ENCODE data around the gene CMSS1.
"Not testable (repeated sequence)": the region's sequence is repeated elsewhere in the genome, so short reads cannot be mapped to it uniquely, and the experiment has no call there.

CMSS1 gene

DNA sequence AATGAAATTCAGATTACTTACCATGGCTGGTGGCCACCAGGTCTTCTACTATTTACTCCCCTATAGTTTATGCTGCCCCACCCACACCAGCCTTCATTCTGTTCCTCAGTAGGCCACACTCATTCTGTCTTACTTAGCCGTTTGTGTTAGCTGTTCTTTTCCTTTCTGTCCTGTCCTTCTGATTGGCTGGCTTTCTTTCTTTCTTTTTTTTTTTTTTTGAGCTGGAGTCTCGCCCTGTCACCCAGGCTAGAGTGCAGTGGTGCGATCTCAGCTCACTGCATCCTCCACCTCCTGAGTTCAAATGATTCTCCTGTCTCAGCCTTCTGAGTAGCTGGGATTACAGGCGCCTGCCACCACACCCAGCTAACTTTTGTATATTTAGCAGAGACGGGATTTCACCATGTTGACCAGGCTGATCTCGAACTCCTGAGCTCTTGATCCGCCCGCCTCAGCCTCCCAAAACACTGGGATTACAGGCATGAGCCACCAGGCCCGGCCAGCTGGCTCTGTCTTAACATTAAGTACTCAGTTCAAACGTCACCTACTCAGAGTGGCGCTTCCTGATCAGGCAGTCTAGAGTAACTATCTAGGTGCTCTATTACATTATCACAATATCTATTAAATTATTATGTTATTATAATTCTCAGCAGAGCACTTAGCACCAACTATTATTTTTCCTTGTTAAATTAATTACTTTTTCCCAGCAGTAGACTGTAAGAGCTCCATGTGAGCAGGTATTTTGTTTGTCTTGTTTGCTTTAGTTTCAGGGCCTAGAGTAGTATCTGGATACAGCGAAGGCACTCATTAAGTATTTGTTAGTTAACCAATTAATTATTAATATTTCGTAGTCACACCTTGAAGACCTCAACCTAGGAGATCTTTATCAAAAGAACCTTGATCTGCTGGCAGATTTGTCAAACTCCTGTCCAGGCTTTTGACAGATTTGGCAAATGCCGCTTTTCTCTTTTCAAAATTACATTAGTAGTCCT is 6.4 kb downstream of the CMSS1 start:
- no peak for DNase-seq

DNA sequence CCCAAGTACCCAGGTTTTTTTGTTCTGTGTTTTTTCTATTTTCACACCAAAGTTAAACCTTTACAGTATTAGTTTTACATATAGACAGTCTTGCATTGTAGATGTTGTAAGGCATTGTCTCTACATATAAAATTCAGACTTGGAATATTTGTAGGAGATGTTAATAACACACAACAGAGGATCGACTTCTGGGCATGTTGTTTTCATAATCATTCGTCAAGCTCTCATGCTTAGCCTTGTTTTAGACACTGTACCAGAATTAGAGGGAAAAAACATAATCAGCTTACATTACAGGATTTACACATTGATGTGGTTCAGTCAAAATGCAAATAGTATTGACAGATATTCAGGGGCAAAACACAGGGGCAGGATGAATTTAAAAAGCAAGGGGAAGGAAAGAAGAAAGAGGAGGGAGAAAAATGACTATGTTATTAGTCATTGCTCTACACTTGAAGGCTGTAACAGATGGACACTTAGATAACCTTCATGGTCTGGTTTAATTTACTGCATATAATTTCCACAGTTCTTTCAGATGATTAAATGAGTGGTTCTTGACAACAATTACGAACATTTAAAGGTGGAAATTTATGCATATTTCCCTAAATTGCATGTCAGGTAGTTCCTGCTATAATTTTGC is 7.5 kb downstream of the CMSS1 start:
- DNase-seq = peak; percentile 25

DNA sequence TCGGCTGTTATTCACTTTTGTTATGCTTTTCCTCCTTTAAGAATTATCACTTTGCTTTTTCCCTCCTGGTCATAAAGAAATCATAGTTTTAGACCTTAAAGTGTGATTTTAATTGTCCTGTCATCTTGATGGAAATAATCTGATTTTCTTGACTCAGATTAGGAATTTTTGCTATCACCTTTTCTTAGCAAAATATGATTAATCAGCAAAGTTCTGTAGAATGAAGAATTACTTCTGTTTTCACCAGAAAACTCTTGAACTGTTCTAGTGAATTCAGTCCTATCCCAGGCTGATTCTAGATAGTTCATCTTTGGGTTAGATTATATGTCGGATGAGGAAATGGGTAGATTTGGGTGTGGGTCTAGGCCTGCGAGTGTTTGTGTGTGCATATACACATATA is 12.2 kb downstream of the CMSS1 start:
- no peak for DNase-seq

DNA sequence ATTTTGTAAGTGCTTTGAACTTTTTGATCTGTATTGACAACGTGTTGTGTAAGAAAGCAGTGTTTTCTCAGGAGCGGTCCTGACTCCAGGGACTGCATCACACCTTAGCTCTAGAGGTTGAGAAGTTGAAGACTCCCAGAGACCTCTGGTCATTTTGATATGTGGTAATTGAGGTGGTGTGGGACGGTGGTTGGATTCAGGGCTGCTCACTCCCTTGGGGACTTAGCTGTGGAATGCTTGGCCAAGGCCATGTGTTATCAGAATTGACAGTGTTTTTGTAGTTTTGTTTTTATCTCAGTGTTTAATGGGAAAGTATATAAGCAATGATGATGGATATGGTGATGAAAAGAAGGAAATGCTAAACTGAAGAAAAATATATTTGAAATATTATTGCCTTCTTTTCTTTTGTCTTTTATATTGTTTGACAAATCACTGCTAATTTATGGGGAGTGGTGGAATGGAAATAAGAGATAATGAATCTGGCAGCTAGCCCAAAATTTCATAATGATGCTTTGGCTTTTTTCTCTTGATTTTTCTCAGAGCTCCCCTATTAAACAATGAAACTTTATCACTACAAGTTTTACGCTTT is 16.0 kb downstream of the CMSS1 start:
- no peak for DNase-seq

DNA sequence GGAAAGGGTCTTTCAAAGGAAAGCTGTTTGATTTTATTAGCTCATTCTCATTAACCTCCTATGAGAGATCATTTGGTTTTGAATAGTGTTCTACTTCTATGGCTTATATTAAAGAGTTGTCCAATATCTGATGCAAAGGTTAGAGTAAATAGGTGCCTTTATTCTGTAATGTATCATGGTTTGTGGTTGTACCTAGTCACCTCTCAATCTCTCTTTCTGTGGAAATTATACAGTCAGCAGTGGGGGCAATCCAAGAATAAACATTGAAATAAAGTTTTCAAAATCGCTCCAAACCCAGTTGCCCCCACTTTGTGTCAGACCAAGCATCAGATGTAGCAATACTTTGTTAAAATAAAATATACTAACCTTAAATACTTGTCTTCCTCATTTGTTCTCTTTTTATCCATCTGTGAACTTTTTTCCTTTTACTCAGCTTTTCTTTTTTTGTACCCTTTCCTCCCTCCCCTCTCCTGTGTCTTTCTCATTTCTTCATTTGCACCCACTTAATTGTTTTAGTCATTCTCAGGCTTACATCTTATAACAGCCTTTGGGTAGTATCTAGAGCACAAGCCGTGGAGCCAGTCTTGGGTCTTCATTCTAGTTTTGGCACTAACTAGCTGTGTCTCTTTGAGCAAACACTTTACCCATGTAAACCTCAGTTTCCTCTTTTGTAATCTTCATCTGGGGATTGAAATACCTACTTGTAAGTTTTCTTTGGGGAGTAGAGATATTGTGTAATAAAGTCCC is 16.7 kb downstream of the CMSS1 start:
- DNase-seq = no peak

DNA sequence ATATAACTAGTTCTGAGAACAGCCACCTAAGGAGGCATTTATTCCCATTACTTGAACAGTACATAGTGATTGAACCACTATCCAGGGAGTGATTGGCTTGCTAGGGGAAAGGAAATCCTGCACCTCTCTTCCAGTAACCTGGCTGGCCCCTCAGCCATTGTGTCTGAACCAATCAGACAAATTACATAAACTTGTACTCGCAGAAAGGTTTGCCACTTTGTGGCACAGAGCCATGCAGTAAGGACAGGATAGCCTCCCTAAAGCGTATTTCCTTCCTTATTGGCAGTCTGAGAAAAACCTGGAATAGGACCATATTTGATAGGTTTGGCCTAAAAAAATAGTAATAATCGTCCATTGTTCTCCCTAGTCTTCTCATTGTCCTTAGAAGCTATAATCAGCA is 19.0 kb downstream of the CMSS1 start:
- DNase-seq = no peak

DNA sequence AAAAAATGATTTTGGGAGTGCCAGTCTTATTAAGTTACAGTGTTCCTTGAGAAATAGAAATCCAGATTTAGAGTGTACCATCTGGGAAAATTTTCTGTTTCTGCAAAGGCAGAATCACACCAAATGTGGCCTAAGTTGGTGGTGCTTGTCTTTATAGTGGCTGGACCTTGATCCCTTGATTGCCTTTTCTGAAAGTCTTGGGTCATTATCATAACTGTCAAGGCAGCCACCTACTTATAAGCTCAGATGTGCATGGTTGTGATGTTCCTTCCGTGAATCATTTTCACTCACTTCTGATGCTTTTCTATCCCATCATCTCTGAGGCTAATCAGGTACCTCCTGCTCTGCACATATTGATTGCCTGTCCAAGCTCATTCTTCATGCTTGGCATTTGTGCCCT is 20.1 kb downstream of the CMSS1 start:
- DNase-seq = no peak

DNA sequence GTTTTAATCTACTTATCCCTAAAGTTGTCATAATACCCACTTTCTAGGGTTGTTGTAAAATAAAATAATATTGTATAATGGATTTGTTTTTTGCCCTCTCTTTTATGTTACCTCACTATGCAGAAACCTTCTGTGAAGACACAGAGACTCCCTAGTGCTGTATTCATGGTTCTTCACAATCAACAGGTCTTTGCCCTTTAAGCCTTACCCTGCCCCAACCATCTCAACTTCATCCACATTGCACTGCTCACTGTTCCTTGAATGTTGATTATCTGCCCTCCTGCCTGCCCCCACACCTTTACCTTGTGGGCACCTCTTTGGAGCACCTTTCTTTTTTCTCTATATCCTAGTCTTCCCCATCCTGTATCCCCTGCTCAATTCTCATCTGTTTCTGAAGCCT is 21.1 kb downstream of the CMSS1 start:
- DNase-seq = no peak

DNA sequence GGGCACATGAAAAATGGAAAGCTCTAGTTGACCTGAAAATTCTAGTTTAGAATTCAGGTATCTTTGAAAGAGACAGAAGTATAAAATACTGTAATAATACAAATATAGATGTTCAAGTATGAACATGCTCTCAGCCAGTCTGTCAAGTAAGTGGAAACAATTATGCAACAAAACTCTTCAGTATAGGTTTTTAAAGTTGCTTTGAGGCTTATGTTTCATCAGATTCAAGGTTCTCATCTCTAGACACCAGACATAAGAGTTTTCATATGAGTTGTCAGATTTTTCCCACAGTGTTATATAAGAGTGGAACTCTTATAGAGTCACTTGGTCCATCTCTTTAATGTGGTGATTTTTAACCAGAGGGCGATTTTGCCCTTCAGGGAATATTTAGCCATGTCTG is 22.0 kb downstream of the CMSS1 start:
- no peak for DNase-seq

DNA sequence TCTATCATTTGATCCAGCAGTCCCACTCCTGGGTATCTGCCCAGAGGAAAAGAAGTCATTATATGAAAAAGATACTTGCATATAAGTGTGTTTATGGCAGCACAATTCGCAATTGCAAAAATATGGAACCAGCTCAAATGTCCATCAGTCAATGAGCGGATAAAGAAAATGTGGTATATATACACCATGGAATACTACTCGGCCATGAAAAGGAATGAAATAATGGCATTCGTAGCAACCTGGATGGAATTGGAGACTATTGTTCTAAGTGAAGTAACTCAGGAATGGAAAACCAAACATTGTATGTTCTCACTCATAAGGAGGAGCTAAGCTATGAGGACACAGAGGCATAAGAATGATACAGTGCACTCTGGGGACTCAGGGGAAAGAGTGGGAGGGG is 24.3 kb downstream of the CMSS1 start:
- not testable (repeated sequence) for DNase-seq

DNA sequence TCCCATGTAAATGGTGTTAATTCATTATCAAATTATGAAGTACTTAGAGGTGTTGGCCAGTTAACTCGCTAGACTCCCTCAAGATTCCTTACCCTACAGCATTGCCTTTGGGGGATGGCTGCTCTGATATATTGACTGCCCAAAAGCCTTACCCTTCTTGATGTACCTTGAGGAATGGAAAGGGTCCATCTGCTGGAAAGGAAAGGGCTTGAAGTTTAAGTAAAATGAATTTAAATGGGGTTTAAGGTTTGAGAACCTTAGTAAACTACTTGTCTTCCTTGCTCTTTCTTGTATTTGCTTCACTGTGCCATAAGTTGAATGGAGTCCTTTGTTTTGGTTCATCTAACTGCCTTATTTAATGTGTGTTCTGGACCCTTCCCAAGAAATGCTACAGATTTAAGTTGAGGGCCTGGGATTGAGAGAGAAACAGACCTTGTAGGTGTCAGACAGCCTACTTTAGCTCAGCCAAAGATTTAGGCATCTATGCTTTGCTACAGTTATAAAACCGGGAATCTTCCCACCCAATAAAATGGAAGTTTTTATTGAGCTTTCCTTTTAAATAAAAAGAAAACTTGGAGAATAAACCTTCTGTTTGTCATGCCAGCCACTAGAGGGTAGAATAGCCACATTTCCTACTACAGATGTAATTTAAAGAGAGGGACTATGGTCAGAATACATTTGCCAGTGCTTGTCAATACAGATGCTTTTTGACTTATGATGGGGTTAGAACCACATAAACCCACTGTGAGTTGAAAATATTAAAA is 25.3 kb downstream of the CMSS1 start:
- DNase-seq = peak; percentile 82

DNA sequence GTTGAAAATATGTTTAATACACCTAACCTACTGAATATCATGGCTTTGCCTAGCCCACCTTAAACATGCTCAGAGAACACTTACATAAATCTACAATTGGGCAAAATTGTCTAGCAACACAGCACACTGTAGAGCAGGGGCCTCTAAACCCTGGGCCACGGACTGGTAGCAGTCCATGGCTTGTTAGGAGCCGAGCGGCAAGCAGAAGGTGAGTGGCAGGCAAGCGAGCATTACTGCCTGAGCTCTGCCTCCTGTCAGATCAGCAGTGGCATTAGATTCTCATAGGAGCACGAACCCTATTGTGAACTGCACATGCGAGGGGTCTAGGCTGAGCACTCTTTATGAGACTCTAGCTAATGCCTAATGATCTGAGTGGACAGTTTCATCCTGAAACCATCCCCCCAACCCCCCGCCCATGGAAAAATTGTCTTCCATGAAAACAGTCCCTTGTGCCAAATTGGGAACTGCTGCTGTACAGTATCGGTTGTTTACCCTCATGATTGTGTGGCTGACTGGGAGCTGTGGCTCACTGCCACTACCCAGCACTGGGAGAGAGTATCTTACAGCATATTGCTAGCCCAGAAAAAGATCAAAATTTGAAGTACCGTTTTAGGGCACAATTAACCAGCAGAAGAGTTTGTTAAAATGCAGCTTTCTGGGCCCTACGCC is 26.1 kb downstream of the CMSS1 start:
- no peak for DNase-seq

DNA sequence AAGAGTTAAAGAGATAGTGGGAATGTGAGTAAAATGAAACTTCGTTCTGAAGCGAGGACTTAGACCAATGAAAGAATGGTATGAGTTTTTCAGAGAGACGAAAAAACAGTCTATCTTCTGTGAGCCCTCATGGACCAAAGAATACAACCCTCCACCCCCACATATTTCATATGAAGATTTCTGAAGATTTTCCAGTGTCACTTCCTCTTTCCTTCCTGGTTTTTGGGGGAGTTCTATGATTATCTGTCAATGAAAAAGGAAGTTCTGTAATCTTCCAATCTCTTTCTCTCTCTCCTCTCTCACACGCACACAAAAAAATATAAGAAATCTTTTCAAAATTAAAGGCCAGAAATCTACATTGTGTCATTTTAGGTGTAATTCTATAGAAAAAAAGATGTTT is 27.7 kb downstream of the CMSS1 start:
- DNase-seq = no peak

DNA sequence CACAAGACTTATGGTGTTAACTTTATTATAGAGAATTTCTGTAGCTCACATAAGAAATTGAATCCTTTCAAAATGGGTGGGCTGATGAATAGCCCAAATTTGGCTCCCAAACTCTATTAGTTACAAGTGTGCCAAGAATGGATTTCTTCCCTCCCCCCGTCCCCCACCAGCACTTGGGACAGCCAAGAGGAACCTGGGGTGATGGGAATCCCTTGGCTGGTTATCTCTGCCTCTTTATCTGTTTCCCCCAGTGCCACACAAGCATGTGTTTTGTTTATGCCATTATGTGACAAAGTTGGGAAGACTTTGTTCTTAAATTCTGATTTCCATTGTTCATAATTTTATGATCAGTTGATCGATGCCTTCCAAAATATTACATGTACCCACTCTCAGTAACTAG is 28.3 kb downstream of the CMSS1 start:
- DNase-seq = no peak

DNA sequence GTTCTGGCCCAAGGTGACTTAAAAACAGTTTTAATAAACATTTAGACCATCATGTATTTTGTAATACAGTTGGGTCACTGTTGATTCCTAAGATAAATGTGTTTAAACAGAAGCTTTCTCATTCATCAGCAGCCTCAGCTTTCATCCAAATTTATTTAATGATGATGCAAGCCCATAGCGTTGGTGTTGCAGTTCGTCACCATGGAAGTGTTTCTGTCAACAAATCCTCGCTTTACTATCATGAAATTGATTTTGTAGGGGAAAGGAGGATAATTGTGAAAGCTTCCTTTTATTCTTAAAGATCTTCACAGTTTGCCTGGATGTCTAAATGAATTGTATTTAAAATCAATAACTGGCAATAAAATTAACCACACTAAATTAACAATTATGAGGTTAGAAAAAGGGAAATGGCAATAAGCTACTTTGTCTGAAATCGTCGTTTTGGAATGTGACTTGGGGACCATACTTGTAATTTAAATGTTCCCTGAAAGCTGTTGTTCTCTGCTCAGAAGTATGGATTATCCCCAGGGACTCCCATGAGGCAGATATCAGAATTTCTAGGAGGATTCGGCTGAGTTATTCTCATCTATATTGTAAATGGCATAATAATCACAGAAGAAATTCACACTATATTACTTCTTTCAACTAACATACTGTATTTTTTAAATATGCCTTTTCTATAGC is 29.0 kb downstream of the CMSS1 start:
- DNase-seq = no peak

DNA sequence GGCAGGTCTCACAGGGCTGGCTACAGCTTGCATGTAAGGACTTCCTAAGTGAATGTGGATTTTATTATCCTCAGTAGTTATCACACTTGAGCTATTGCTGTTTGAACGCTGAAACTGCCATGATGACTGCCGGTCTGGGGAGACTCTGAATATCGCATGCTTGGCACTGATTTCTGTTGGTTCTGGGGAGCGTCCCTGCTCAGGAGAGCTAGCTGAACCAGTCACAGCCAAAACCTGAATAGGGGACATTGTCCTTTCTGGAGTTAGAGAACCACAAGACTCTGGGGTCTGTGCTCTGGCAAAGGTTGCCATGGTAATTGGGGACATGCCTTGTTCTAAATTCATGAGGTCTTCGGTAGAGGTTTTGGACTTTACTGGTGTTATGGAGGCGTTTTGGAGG is 30.8 kb downstream of the CMSS1 start:
- no peak for DNase-seq

DNA sequence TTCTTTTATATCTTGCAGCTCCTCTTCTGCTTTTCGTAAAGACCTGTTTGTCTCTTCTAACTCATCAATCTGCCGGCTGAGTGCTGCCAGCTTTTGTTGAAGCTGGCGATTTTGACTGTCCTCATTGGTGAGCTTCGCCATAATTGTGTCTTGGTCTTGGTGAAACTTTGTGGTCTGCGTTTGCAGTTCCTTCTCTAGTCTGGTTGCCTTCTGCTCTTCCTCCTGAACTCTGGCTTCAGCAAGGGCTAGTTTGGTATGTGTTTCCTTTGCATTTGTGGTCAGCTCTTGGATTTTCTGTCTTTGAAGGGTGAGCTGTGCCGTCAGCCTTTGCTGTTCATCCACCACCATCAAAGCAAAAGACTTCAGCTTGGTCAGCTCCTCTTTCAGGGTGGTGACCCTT is 32.9 kb downstream of the CMSS1 start:
- DNase-seq = no peak

DNA sequence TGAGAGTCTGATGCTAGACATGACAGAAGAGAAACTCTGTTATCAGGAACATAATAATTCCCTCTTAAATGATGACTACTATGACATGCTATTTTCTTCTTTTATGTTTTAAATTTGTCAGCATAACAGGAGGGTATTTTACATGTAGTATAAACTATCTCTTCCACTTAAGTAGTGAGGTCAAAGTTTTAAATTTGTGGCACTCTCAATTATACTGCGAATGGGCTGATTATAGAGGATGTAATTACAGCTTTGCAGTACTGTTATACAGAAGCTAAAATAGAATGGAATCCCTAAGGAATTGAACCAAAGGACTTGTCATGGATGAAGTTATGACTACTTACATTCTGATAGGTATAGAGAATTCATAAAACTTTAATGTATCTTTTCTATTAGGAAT is 34.3 kb downstream of the CMSS1 start:
- no peak for DNase-seq

DNA sequence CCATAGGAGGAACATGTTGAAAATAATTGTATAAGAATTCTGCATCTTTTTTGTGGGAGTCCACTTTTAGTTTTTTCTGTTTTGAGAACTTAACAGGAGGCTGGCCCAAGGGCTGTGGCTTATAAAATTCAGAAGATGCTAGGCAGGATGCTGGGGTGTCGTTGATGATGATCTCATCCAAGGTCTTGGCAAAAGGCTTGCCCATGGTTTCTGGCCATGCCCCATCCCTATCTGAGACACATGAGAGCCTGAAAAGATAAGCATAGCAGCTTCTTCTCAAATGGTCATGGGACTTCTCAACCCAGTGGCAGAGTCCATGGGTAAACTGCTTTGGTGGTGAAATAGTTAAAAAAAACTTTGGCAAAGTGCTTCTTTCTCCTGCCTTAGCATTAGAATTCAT is 35.2 kb downstream of the CMSS1 start:
- DNase-seq = no peak

DNA sequence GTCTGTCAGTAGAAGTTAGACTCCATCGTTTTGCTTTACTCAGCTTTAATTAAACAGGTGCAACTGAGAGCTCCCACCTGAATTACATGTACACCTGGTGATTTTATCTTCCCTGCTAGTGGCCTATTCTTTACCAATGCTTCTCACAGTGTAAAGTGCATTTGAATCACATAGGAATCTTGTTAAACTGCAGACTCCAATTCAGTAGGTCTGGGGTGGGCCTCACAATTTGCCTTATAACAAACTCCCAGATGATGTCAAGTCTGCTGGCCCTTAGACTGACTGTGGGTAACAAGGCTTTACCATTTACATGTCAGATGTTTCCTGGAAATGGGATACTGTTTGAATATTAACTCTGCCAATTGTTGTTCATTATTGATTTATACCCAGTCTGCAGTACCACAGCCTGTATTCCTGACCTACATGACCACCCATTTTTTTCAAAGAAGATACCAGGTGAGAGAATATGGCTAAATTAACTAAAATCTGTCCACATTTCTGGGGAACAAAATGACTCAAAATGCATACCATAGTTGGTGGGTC is 37.2 kb downstream of the CMSS1 start:
- no peak for DNase-seq

DNA sequence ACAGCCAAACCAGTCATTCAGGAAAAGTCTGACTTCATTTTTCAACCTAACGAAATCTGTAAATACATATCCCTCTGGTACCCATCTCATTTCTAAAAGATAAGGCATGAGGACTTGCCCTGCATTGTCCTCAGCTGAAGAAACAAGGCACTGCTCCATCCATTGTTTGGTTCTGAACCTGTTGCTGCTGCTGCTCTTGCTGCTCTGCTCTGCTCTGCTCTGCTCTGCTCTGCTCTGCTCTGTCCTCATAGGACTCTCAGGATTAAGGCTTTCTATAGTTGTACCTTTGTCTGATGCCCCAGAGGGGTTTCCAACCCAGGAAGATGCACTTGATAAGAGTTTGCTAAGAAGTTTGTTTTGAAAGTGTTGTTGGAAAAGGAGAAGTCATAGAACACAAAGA is 38.2 kb downstream of the CMSS1 start:
- DNase-seq = no peak

Measured in kidney glomerular epithelial cell (primary cell).